ENCODE data around the gene PDSS2.
"Not testable (repeated sequence)": the region's sequence is repeated elsewhere in the genome, so short reads cannot be mapped to it uniquely, and the experiment has no call there.

PDSS2 gene

GRCh38 chr6:107314531-107314939, 144.8 kb downstream of the PDSS2 start:
- no peak for DNase-seq

GRCh38 chr6:107313776-107314175, 145.6 kb downstream of the PDSS2 start:
- DNase-seq: no peak

- DNase-seq: no peak
These were observed 149.0 kb downstream of the PDSS2 start for GRCh38 chr6:107310362-107310761.

- DNase-seq: no peak
These were observed 150.7 kb downstream of the PDSS2 start for GRCh38 chr6:107308677-107309076.

- DNase-seq: not testable (repeated sequence)
These were observed 153.4 kb downstream of the PDSS2 start for GRCh38 chr6:107305994-107306393.

- DNase-seq: no peak
These were observed 154.0 kb downstream of the PDSS2 start for GRCh38 chr6:107305391-107305790.

GRCh38 chr6:107304421-107305025, 154.8 kb downstream of the PDSS2 start:
- DNase-seq: no peak

- no peak for DNase-seq
These were observed 166.0 kb downstream of the PDSS2 start for GRCh38 chr6:107293350-107293749.

GRCh38 chr6:107292715-107293271, 166.6 kb downstream of the PDSS2 start:
- no peak for DNase-seq

- DNase-seq: no peak
These were observed 168.9 kb downstream of the PDSS2 start for GRCh38 chr6:107290491-107290890.

- DNase-seq: not testable (repeated sequence)
These were observed 170.1 kb downstream of the PDSS2 start for GRCh38 chr6:107289258-107289657.

GRCh38 chr6:107285683-107286082, 173.7 kb downstream of the PDSS2 start:
- not testable (repeated sequence) for DNase-seq

GRCh38 chr6:107284805-107285204, 174.6 kb downstream of the PDSS2 start:
- no peak for DNase-seq

GRCh38 chr6:107280791-107281190, 178.6 kb downstream of the PDSS2 start:
- DNase-seq: no peak

- DNase-seq: not testable (repeated sequence)
These were observed 179.4 kb downstream of the PDSS2 start for GRCh38 chr6:107280001-107280400.

- DNase-seq: no peak
These were observed 184.0 kb downstream of the PDSS2 start for GRCh38 chr6:107275330-107275865.

- DNase-seq: no peak
These were observed 185.1 kb downstream of the PDSS2 start for GRCh38 chr6:107274288-107274687.

GRCh38 chr6:107272246-107272645, 187.1 kb downstream of the PDSS2 start:
- DNase-seq: no peak

- no peak for DNase-seq
These were observed 188.1 kb downstream of the PDSS2 start for GRCh38 chr6:107271208-107271790.

- no peak for DNase-seq
These were observed 191.7 kb downstream of the PDSS2 start for GRCh38 chr6:107267634-107268033.

GRCh38 chr6:107267006-107267405, 192.4 kb downstream of the PDSS2 start:
- DNase-seq: no peak

- no peak for DNase-seq
These were observed 192.8 kb downstream of the PDSS2 start for GRCh38 chr6:107266563-107266962.

GRCh38 chr6:107264357-107264840, 195.0 kb downstream of the PDSS2 start:
- DNase-seq: no peak

- DNase-seq: no peak
These were observed 199.4 kb downstream of the PDSS2 start for GRCh38 chr6:107259951-107260350.

Data from NCI-H2107 (cell line).